ENCODE data around the gene HTR5A.

The HTR5A gene

DNA sequence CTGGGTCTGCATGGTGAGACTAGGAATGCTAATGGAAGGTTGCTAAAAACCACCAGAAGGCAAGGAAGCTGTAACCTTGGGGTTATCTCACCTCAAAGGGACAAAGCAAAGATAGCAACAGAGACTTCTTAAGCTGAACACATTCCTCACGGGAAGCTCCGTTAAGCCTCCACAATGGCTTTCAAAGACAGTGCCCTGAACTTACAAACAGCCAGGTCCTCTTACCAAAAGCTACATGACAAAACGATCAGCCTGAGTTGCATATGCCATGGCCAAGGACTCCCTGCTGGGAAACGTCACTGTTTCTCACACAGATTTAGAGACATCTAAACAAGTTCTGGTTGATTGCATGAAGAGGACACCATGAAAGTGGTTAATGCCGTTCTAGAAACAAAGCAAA lies 52.7 kb downstream of the HTR5A start:
- Histone ChIP-seq H3K27me3 (ENCODE audit: insufficient read depth, poor library complexity, severe bottlenecking) (peaks cover 9% of the 10 kb centered on the region), H3K9me3 (ENCODE audit: severe bottlenecking) (no peaks in the 10 kb centered on the region), H3K4me3 (ENCODE audit: severe bottlenecking) (no peak overlapping the region), H3K36me3 (ENCODE audit: low read depth) (no peaks in the 10 kb centered on the region), H3K4me1 (ENCODE audit: insufficient read depth, poor library complexity, severe bottlenecking) (no peaks in the 10 kb centered on the region), H3K27ac (ENCODE audit: poor library complexity, severe bottlenecking) (no peak overlapping the region)
- ATAC-seq (ENCODE audit: low read depth), result no peak
- no peak for DNase-seq (ENCODE audit: low spot score)
- TF ChIP-seq, protein P1, sequence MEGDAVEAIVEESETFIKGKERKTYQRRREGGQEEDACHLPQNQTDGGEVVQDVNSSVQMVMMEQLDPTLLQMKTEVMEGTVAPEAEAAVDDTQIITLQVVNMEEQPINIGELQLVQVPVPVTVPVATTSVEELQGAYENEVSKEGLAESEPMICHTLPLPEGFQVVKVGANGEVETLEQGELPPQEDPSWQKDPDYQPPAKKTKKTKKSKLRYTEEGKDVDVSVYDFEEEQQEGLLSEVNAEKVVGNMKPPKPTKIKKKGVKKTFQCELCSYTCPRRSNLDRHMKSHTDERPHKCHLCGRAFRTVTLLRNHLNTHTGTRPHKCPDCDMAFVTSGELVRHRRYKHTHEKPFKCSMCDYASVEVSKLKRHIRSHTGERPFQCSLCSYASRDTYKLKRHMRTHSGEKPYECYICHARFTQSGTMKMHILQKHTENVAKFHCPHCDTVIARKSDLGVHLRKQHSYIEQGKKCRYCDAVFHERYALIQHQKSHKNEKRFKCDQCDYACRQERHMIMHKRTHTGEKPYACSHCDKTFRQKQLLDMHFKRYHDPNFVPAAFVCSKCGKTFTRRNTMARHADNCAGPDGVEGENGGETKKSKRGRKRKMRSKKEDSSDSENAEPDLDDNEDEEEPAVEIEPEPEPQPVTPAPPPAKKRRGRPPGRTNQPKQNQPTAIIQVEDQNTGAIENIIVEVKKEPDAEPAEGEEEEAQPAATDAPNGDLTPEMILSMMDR (IDR thresholded peaks at IDR 0.05; ENCODE audit: poor library complexity, severe bottlenecking), result no peak

DNA sequence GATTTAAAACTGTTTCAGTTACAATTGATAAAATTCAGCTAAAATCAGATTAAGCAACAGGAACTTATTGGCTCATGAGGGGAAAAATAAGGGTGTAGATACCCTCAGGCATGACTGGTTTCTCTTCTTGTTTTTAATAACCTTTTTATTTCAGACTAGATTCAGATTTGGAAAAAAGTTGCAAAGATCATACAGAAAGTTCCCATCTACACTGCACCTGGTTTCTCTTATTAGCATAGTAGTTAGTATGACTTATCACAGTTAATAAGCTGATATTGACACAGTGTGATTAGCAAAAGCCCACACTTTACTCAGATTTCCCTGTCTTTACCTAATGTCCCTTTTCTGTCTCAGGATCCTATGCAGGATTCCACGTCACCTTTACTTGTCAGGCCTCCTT lies 53.3 kb downstream of the HTR5A start:
- Histone ChIP-seq H3K36me3 (ENCODE audit: low read depth) (no peaks in the 10 kb centered on the region), H3K27ac (ENCODE audit: poor library complexity, severe bottlenecking) (no peak overlapping the region), H3K4me1 (ENCODE audit: insufficient read depth, poor library complexity, severe bottlenecking) (no peaks in the 10 kb centered on the region), H3K4me3 (ENCODE audit: severe bottlenecking) (no peak overlapping the region), H3K27me3 (ENCODE audit: insufficient read depth, poor library complexity, severe bottlenecking) (peaks cover 8% of the 10 kb centered on the region), H3K9me3 (ENCODE audit: severe bottlenecking) (no peaks in the 10 kb centered on the region)
- DNase-seq (ENCODE audit: low spot score), result no peak
- ATAC-seq (ENCODE audit: low read depth), result no peak
- TF ChIP-seq, protein P1 (IDR thresholded peaks at IDR 0.05; ENCODE audit: poor library complexity, severe bottlenecking), result no peak

DNA sequence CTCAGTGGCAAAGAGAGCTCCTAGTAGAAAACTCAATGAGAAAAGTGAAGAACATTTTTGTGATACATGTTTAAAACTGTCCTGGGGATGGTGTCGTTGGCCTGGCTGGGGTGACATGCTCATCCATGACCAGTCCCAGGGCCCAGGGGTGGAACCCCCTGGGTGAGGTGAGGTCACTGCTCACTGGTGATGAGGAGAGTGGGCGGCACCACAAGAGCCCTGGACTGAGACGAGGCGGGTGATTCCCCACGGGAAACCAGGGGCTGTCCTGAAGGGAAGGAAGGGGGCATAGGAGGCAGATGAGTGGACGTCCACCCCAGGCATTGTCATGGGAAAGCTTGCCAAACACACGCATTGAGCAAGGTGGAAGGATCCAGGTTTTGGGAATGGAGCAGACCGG lies 54.6 kb downstream of the HTR5A start:
- H3K27me3 ChIP-seq (ENCODE audit: insufficient read depth, poor library complexity, severe bottlenecking), result peaks cover 8% of the 10 kb centered on the region
- TF ChIP-seq, protein P1 (IDR thresholded peaks at IDR 0.05; ENCODE audit: poor library complexity, severe bottlenecking), result no peak
- ATAC-seq (ENCODE audit: low read depth), result no peak

DNA sequence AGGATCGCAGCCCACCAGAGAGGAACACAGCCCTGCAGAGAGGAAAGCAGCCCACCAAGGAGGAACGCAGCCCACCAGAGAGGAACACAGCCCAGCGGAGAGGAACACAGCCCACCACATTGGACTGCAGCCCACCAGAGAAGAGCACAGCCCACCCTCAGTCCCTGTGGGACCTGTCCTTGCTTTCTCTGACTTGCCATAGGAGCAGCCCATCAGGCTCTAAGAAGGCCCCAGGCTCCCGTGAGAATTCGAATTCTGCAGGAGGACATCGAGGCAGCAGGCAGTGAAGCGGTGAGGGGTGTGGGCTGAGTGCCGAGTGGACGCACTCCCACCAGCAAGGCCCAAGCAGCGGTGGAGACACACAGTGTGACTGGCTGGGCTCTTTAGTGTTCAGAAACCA lies 59.1 kb downstream of the HTR5A start:
- Histone ChIP-seq H3K36me3 (ENCODE audit: low read depth) (no peaks in the 10 kb centered on the region), H3K9me3 (ENCODE audit: severe bottlenecking) (no peaks in the 10 kb centered on the region), H3K27me3 (ENCODE audit: insufficient read depth, poor library complexity, severe bottlenecking) (peaks cover 3% of the 10 kb centered on the region), H3K4me1 (ENCODE audit: insufficient read depth, poor library complexity, severe bottlenecking) (no peaks in the 10 kb centered on the region), H3K27ac (ENCODE audit: poor library complexity, severe bottlenecking) (no peak overlapping the region), H3K4me3 (ENCODE audit: severe bottlenecking) (no peak overlapping the region)
- TF ChIP-seq, protein P1 (IDR thresholded peaks at IDR 0.05; ENCODE audit: poor library complexity, severe bottlenecking), result no peak
- DNase-seq (ENCODE audit: low spot score) (no peak), ATAC-seq (ENCODE audit: low read depth) (no peak)

More for the DNA sequence above, 54.6 kb downstream of the HTR5A start:
- Histone ChIP-seq H3K27ac (ENCODE audit: poor library complexity, severe bottlenecking) (no peak overlapping the region), H3K9me3 (ENCODE audit: severe bottlenecking) (no peaks in the 10 kb centered on the region), H3K4me1 (ENCODE audit: insufficient read depth, poor library complexity, severe bottlenecking) (no peaks in the 10 kb centered on the region), H3K36me3 (ENCODE audit: low read depth) (no peaks in the 10 kb centered on the region), H3K4me3 (ENCODE audit: severe bottlenecking) (no peak overlapping the region)
- no peak for DNase-seq (ENCODE audit: low spot score)

DNA sequence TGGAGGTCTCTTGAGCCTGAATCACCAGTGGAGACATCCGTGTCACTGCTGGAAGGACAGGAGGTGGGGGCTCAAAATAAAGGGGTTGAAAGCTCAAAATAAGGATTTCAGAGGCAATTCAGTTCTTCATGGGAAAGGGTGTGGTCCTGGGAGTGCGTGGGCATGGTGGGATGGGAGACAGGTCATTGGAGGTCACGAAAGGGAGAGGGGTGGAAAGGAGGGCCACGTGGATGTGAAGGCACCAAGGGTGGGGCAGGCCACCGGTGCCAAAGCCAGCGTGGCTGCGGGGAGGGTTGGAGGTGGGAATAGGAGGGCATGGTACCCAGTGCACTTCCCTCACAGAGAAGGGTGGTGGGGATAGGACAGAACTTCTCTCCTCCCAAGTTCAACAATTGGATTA lies 59.7 kb downstream of the HTR5A start:
- Histone ChIP-seq H3K36me3 (ENCODE audit: low read depth) (no peaks in the 10 kb centered on the region), H3K27ac (ENCODE audit: poor library complexity, severe bottlenecking) (no peak overlapping the region), H3K9me3 (ENCODE audit: severe bottlenecking) (no peaks in the 10 kb centered on the region), H3K4me1 (ENCODE audit: insufficient read depth, poor library complexity, severe bottlenecking) (no peaks in the 10 kb centered on the region), H3K27me3 (ENCODE audit: insufficient read depth, poor library complexity, severe bottlenecking) (peaks cover 3% of the 10 kb centered on the region), H3K4me3 (ENCODE audit: severe bottlenecking) (no peak overlapping the region)
- ATAC-seq (ENCODE audit: low read depth), result no peak
- DNase-seq (ENCODE audit: low spot score), result no peak
- TF ChIP-seq, protein P1 (IDR thresholded peaks at IDR 0.05; ENCODE audit: poor library complexity, severe bottlenecking), result no peak

Data from RWPE2 (cell line).